ENCODE measurements around the gene DUSP1.
"Not testable (repeated sequence)": the region's sequence is repeated elsewhere in the genome, so short reads cannot be mapped to it uniquely, and the experiment has no call there.

DUSP1 gene

DNA sequence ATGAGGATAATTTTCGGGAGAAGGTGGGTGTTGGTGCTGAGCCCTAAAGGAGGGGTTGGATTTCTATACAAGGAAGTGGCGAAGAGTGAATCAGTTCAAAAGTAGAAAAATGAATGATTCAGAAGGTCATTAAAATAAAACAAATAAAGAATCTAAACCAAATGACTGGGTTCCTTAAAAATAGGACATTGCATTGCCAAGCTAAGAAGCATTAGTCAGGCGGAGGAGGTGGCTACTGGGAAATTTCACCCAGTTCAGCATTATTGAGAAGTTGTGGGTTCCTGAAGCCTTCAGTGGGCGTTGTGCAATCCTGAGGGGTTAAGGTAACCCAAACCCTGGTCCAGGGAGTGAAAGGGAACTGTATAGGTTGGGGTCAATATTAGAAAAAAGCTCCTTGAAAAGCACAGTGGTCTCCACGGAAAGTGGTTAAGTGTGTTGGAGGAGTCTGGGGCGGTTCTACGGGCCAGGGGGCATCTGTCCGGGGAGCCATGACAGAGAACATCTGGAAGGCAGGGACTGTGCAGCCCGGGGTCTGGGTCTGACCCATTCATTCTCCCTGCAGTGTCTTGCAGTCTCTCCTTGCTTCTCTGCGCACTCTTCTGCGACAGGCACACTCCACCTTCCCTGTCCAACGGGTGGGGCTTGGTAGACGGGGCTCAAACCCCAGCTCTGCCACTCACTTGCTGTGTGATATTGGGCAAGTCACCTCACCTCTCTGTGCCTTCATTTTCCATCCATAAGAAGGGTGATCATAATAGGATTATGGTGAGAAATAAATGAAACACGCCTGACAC is 27.6 kb upstream of the DUSP1 start:
- DNase-seq (ENCODE audit: low read depth in 4 of 4, low spot score in 1 of 4) = no peak

DNA sequence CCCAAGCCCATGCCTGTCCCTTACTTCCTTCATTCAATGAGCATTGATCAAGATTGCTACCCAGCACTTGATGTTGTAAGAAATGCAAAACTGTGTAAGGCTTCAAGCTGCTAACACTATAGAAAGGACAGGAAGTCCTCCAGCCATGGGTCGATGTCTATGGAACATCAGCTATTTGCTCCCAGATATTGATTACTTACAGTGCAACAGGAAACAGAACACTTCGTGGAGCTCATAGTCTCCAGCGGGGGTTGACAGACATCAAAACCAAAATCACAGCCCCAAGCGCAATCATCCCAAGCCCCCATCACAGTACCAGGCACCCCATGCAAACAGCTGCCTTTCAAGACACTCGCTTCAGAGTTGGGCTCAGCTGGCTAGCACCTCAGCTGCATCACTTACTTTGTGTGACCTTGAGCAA is 26.8 kb upstream of the DUSP1 start:
- DNase-seq (ENCODE audit: low read depth in 4 of 4, low spot score in 1 of 4) = no peak

DNA sequence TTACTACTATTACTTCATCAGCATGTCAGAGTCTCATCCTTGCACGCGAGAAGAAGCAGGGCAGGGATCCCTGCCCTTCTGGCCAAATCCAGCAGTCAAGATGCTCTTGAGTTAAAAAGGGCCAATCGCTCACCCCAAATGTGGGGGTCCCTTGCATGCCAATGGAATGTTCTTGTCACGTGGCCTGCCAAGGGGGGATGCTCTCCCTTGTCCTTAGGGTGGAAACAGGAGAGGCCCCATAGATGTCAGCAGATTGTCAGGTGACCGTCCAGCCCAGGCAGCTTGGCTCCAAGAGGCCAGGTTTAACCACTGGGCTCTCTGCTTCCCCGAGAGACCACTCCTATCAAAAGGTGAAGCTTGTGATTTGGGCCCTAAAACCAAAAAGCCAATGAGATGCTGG is 25.3 kb upstream of the DUSP1 start:
- no peak for DNase-seq (ENCODE audit: low read depth in 4 of 4, low spot score in 1 of 4)

DNA sequence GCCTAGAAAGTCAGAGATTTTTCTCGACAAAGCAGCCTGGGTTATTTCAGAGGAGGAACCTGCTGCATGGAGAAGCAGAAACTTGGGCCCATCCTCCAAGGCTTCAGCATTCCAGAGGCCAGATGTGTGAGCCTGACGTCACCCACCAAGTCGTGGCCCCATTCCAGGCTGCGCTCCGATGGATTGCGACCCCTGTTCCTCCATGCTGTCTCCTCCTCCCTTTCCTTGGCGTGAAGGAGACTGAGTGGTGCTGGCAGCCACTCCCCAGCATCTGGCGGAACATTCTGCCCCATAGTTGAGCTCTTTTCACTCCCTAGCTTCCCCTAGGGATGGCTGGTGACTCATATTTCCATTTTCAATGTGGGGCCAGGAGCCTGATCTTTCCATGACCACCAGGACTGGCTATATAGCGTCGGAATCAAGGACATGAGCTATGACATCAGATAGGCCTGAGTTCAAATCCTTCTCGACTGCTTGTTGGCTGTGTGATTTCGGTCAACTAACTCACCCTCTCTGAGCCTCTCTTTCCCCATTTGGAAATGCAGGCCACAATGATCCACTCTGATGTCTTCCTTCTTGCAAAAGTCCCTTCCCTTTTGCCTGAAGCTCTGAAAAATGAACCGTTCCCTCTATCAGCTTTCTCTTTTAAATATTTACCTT is 24.5 kb upstream of the DUSP1 start:
- DNase-seq (ENCODE audit: low read depth in 4 of 4, low spot score in 1 of 4) = no peak

DNA sequence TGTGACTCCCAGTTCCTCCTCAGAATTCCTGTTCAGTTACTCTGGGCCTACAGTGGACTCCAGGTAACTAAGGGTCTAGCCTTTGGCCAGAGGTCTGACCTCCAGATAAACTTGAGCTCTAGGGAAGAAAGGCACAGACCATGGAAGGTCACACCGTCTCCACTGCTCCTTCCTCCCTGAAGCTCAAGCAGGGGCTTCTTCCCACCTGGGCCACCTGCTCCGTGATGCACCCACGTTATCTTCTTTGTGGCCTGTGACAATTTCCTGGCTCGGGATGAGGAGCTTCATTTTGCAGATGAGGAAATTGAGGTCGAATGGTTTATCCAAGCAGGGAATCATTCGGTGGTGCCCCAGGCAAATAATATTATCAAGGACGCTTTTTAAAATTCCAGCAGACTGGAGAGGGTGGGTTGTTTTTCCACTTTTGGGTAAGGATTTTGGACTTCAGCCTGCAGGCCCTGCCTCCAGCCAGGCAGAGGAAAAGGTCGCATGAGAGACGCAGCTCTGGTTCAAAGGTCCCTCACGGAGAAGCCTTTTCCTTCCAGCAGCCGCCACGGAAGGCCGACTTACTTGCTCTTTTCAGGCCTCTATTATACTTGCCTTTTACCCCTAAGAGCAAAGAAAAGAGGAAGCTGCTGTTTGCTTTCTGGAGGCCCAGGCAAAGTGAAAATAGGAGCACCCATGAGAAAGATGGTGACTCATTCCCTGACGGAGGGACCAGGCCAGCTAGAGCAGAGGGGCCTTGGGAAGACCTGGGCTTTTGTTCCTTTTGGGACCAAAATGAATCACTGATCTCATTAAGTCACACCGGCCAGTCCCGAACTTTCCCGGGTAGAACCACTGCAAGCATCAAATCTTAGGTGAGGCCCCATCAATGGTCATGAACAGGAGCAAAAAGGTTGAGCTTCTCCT is 22.8 kb upstream of the DUSP1 start:
- no peak for DNase-seq (ENCODE audit: low read depth in 4 of 4, low spot score in 1 of 4)

DNA sequence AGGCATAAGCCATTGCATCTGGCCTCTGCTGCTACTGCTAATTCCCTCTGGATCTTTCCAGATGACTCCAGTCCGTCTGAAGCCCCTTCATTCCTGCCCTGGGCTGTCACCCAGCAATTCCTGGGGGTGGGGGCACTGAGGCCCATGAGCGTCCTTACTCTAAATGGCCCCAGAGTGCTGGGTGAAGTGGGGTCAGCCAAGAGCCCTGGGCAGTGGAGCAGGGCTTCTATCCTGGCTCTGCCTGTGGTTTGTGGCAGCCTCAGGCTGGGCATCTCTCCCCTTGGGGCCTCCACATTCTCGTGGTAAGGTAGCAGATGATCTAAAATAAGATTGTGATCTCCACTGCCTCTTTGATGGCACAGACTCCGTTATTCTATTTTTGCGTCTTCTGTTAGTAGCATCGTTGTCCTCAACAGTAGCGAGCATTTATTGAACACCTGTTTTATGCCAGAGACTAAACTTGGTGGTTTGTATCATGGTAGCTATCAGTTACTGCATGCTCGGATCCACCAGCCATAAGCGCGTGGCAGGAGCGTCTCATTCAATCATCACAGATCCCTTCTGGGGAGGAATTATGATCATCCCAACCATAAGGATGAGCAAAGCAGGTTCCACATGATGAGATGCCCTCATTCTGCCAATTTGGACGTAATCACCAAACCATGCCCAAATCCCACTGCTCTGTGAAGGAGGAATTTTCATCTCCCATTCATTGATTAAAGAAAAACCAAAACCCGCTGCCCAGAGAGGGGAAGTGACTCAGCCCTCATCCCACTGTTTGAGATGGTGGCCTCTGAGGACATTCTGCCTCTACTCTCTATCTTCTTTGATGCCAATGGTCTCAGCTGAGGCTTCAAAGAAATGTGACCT is 21.9 kb upstream of the DUSP1 start:
- no peak for DNase-seq (ENCODE audit: low read depth in 4 of 4, low spot score in 1 of 4)

DNA sequence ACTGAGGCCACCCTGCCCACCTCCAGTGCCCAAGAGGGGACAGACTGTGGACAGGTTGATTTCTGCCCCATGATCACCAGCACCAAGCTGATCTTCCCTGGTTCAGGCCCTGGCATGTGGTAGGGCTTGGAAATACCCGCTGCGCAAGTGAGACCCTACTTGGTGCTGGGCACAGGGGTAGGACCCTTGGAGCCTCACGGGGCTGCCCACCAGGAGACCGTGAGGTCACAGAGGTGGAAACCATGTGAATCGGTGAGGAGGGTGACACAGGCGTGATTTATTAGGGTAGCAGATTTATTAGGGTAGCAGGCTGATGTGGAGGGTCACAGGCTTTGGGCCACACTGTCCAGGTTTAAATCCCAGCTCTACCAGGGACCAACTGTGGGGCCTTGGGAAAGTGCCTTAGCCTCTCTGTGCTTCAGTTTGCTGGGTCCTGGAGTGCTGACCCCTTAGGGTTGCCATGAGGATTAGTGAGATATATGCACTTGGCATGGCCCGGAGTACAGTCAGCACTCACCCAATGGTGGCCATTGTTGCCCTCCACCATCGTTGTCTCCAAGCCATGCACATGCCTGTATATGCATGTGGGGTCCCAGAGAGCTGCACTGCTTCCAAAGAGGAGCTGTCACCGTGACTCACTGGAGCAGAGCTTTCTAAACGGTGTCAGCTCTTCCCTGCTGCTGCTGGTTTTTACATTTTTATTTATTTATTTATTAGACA is 20.9 kb upstream of the DUSP1 start:
- DNase-seq (ENCODE audit: low read depth in 4 of 4, low spot score in 1 of 4) = no peak

DNA sequence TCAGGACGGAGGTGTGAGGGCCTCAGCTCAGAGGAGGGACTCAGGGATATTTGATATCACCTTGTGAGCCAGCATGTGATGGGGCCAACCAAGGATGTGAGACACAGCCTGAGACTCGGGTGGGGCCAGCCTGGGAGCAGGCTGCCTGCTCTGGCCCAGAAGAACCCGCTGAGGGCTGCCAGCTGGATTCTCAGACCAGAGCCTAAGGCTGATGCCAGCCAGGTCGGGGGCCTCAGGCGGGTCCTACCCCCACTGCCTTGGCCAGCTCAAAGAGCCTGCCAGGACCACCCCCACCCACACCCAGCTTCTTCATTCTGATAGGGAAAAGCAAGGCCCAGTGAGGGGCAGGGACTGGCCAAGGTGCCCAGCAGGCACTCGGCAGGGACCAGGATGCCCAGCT is 20.3 kb upstream of the DUSP1 start:
- no peak for DNase-seq (ENCODE audit: low read depth in 4 of 4, low spot score in 1 of 4)

DNA sequence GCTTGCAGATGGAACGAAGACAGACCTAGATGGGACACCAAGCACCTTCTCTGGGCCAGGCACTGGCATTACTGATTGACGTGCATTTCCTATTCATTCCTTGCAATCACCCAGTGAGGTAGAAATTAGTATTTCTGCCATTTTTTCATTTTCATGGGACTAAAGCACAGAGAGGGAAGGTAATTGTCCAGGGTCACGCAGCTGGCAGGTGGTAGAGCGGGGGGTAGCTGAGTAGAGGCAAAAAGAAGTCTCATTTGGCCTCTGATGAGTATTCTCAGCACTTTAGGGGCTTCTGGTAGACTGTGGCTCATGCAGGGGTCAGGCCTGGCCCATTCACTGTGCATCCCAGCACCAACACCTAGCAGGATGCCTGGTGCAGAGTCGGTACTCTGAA is 19.5 kb upstream of the DUSP1 start:
- DNase-seq (ENCODE audit: low read depth in 4 of 4, low spot score in 1 of 4) = no peak

DNA sequence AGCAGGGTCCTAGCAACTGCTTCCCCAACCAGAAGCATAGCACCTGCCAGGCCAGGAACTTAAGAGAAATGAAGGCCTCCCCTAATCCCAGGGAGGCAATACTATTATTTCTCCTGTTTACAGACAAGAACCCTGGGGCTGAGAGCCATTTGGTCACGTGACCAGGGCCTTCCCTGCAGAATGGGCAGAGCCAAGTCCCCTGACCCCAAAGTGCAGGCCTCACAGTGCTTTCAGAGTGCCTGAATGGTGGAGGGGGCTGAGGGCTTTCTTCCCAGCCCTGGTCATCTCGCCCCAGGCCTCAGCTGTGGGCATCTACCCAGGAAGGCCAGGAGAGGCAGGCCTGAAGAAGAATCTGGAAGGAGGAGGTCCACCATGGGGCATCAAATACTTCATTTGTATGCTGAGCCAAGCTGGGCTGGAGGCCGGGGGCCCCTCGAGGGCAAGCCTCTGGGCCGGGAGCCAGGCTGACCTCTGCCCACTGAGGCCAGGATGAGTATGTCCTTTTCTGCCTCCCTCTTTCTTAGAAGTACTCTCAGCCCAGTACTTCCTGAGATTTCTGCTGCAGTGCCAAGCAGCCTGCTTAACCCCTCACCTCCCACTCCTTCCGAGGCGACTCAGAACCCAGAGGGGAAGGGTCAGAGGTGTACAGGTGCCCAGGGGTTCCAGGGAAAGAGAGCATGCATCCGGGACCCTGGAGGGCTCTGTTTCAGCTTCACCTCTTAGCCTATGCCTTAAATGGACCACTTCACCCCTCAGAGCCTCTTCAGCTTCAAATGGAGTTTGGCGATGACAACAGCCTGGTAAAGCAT is 18.9 kb upstream of the DUSP1 start:
- DNase-seq (ENCODE audit: low read depth in 4 of 4, low spot score in 1 of 4) = no peak

DNA sequence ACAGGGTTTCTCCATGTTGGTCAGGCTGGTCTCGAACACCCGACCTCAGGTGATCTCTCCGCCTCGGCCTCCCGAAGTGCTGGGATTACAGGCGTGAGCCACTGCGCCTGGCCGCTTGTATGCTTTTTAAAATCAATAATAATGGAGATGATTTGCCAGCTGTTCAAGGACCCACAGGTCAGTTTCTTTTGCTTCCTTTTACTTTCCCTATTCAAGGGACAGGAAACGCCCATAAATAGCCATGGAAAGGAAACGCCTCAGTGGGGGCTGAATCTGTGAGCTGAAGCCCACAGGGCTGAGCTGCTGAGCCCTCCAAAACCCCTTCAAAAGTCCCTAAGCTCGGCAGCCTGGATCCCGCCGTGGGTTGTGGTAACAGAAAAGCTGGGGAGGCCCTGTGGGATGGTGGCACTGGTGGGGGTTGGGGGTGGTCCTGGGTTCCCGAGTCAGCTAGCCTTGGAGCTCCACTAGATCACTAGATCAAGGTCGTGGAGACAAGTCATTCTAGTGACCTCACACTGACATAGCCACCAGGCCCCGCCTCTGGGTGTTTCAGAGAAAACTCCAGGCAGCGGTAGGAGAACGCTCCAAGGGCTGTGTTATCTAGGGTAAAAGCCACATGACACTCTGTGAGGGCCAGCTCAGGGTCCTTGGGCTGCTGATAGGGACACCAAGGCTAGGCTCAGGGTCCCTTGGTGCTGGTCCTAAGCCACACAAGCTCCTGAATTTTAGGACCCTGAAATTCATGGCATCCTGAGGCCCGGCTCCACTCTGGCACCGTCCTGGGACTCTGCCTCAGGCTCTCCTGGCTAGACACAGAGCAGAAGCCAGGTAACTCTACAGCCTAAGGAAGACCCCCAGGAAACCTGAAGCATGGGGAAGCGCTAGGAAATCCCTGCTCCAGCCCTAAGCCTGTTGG is 18.0 kb upstream of the DUSP1 start:
- no peak for DNase-seq (ENCODE audit: low read depth in 4 of 4, low spot score in 1 of 4)

DNA sequence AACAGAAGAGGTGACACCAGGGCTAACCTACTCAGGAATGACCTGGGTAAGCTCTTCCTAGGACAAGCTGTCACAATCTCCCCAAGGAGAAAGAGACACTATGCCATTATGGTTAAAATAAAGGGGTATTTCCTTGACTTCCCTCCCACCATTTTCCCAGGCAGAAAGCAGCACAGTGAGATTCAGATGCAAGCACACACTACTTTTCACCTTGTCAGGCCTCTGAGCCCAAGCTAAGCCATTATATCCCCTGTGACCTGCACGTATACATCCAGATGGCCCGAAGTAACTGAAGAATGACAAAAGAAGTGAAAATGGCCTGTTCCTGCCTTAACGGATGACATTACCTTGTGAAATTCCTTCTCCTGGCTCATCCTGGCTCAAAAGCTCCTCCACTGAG is 16.5 kb upstream of the DUSP1 start:
- not testable (repeated sequence) for DNase-seq (ENCODE audit: low read depth in 4 of 4, low spot score in 1 of 4)

DNA sequence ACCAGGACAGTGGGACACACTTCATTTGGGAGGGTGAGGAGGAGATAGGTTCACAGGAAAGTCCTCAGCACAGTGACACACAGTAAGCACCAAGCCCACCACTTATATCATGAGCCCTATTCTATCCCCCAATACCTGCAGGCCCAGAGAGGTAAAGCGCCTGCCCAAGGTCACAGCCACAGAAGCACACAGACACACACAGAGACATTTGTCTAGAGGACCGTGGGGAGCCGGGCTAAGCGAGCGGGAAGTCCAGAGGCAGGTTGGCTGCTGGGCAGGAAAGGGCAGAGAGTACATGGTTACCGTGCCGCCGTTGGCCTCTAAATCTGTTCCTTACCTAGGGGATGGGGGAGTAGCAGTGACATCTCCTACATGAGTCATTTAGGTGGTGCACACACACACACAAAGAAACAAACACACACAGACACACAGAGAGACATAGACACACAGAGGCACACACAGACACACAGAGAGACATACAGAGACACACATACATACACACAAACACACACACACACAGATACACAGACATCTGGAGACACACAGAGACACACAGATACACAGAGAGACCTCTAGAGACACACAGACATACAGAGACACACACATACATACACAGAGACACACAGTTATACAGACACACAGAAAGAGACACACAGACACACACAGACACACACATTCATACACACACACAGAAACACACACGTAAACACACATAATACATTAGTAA is 15.9 kb upstream of the DUSP1 start:
- DNase-seq (ENCODE audit: low read depth in 4 of 4, low spot score in 1 of 4) = no peak

DNA sequence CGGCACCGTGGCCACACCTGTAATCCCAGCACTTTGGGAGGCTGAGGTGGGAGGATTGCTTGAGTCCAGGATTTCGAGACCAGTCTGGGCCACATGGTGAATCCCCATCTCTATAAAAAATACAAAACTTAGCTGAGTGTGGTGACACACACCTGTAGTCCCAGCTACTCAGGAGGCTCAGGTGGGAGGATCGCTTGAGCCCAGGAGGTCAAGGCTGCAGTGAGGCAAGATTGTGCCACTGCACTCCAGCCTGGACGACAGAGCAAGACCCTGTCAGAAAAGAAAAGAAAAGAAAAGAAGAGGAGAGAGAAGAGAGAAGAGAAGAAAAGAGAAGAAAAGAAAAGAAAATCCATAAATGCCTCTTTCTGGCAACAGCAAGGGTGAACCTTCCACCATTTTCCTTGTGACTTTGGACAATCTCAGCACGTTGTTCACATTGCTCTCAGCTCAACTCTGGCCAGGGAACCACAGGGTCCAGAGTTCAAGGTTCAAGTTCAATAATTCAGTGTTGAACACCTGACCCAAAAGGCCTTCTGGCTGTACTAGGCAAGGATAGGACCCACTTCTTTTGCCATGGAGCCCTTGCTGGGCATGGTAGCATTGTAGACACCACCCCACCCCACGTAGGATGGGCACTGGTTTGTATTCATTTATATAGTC is 14.6 kb upstream of the DUSP1 start:
- DNase-seq (ENCODE audit: low read depth in 4 of 4, low spot score in 1 of 4) = no peak

DNA sequence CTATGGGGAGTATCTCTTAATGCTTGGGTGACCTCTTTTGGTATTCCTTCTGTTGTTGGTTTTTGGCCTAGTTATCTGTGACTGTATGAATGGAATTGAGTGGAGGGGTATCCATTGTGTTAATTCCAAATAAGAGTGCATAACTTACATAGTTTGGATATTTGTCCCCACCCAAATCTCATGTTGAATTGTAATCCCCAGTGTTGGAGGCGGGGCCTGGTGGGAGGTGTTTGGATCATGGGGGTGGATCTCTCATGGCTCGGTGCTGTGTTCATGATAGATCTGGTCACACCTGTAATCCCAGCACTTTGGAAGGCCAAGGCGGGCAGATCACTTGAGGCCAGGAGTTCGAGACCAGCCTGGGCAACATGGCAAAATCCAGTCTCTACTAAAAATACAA is 13.2 kb upstream of the DUSP1 start:
- not testable (repeated sequence) for DNase-seq (ENCODE audit: low read depth in 4 of 4, low spot score in 1 of 4)

DNA sequence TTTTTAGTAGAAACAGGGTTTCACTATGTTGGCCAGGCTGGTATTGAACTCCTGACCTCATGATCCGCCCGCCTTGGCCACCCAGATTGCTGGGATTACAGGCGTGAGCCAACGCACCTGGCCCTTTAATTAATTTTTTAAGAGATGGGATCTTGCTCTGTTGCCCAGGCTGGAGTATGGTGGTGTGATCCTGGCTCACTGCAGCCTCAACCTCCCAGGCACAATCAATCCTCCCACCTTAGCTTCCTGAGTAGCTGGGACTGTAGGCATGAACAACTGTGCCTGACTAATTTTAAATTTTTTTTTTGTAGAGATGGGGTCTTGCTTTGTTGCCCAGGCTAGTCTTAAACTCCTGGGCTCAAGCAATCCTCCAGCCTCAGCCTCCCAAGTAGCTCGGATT is 12.3 kb upstream of the DUSP1 start:
- DNase-seq (ENCODE audit: low read depth in 4 of 4, low spot score in 1 of 4) = not testable (repeated sequence)

All from stimulated activated CD4-positive, alpha-beta T cell treated with anti-CD3 and anti-CD28 coated beads, Interleukin-1b, Interleukin-23, amount 100 ng/mL, for 24 hours (primary cell).